Kidney (tissue), 14 donors: Measurements from ENCODE around the gene COL12A1. TPM values are rescaled to one million over a fixed set of nuclear protein-coding genes. Genes with fewer than 3 reads are reported as not detected.
A peak's percentile ranks its signal among the peaks of the same experiment; 100 is the strongest.

ENCODE experiments used
- DNase-seq, 5 donors: peaks; one replicate each; pipeline ENCODE4 v3.0.0-alpha.2; 2013 to 2020
- FAIRE-seq: peaks from 2 replicates; lab custom pipeline; 2012; peaks lifted over from hg19 to GRCh38; lab: Jason Lieb, UNC
- H3K27ac ChIP-seq, 2 donors: one replicate each; pipeline ENCODE4 v1.7.0; 2013; ENCODE audit warnings: low read depth in 2 of 2, low read length in 2 of 2, inconsistent platforms in 1 of 2
- H3K27me3 ChIP-seq: one replicate; pipeline ENCODE4 v1.7.1; 2013; ENCODE audit warnings: low read length, inconsistent platforms; ENCODE audit not compliant: control insufficient read depth, insufficient read depth
- H3K36me3 ChIP-seq, 3 donors: one replicate each; pipeline versions ENCODE4 v1.7.0 to v1.7.1; 2013; ENCODE audit warnings: low read length in 3 of 3, control low read depth in 1 of 3, inconsistent platforms in 1 of 3; ENCODE audit not compliant: insufficient read depth in 3 of 3, control insufficient read depth in 2 of 3
- H3K4me1 ChIP-seq, 3 donors: one replicate each; pipeline versions ENCODE4 v1.7.0 to v1.7.1; 2013; ENCODE audit warnings: low read length in 3 of 3, inconsistent platforms in 1 of 3, low read depth in 1 of 3; ENCODE audit not compliant: control insufficient read depth in 2 of 3, insufficient read depth in 2 of 3
- H3K4me3 ChIP-seq, 3 donors: one replicate each; pipeline versions ENCODE4 v1.7.0 to v1.8.1; 2013; ENCODE audit warnings: low read length in 3 of 3, control low read depth in 1 of 3, inconsistent platforms in 1 of 3
- H3K9ac ChIP-seq, 3 donors: one replicate each; pipeline versions ENCODE4 v1.7.0 to v1.7.1; 2013; ENCODE audit warnings: low read length in 3 of 3, control low read depth in 1 of 3, inconsistent platforms in 1 of 3
- H3K9me3 ChIP-seq, 3 donors: one replicate each; pipeline versions ENCODE4 v1.7.0 to v1.7.1; 2013; ENCODE audit warnings: low read length in 3 of 3, control low read depth in 1 of 3, inconsistent platforms in 1 of 3; ENCODE audit not compliant: control insufficient read depth in 2 of 3, insufficient read depth in 1 of 3
- CTCF ChIP-seq: IDR thresholded peaks from 3 replicates; pipeline ENCODE4 v1.5.1; 2012; ENCODE audit warnings: mild to moderate bottlenecking, moderate library complexity, borderline replicate concordance; ENCODE audit not compliant: insufficient read depth; ENCODE audit errors: extremely low read depth
- intact Hi-C: fragments of 100-400 bp; cut with DNase I; formaldehyde crosslinking; loops from one replicate; pipeline ENCODE4 v1.11.1; 2022
- polyA plus RNA-seq: library from polyadenylated mRNA; stranded (reverse); fragments of 350-450 nt; fragmentation: Illumina TruSeq; extraction: RNeasy Lipid Tissue Mini Kit (QIAGEN cat#74804); gene quantifications from one replicate; pipeline ENCODE4 v1.2.3, GENCODE V29; 2014; ENCODE audit warnings: low read depth, low replicate concordance; ENCODE audit not compliant: insufficient read depth
- total RNA-seq: library from RNA; stranded (reverse); fragmentation: NEBNext Ultra II Directional; extraction: Animal tissue kit (Norgen Biotek cat#: 25700); gene quantifications from one replicate; pipeline ENCODE4 v1.2.1, GENCODE V29; 2021
- donor health status: control.
- donor health status: control.
- donor health status: control.
- donor health status: control.
- donor health status: control.
- donor health status: DM: yes; HTN: yes; CAD: no.
- donor health status: Normal renal cell carcinoma (clear cell type).

The COL12A1 gene
- total and polyA plus RNA-seq, 2 donors from 2014 or later, result 12.3 to 28.3 TPM

GRCh38 chr6:75169689-75170586 lies 35.9 kb downstream of the COL12A1 start:
- intact Hi-C loops, result no loop called here
- DNase-seq, result no peak
- no peak for FAIRE-seq

GRCh38 chr6:75167851-75168250 lies 38.0 kb downstream of the COL12A1 start:
- DNase-seq (no peak), FAIRE-seq (no peak)
- H3K27me3 ChIP-seq, result no peaks in the 10 kb centered on the region
- H3K9ac ChIP-seq, result no peak overlapping the region
- peaks cover 0 to 2% (median 0%) of the 10 kb centered on the region in 3 donors for H3K36me3 ChIP-seq
- H3K9me3 ChIP-seq, result no peaks in the 10 kb centered on the region
- H3K4me3 ChIP-seq, result no peak overlapping the region
- intact Hi-C loops, result no loop called here
- TF ChIP-seq CTCF, result no peak
- H3K27ac ChIP-seq, result no peak overlapping the region
- H3K4me1 ChIP-seq, result no peaks in the 10 kb centered on the region

More at GRCh38 chr6:75169689-75170586, 35.9 kb downstream of the COL12A1 start:
- H3K4me3 ChIP-seq, result no peak overlapping the region
- H3K27me3 ChIP-seq, result no peaks in the 10 kb centered on the region
- H3K4me1 ChIP-seq, result no peaks in the 10 kb centered on the region
- H3K36me3 ChIP-seq, result peaks cover 0 to 2% (median 0%) of the 10 kb centered on the region in 3 donors
- H3K9me3 ChIP-seq, result no peaks in the 10 kb centered on the region
- no peak overlapping the region for H3K27ac ChIP-seq
- no peak for TF ChIP-seq CTCF
- H3K9ac ChIP-seq, result no peak overlapping the region

- H3K9me3 ChIP-seq, result no peaks in the 10 kb centered on the region
- H3K27ac ChIP-seq, result no peak overlapping the region
- TF ChIP-seq CTCF, result no peak
- intact Hi-C loops, result no loop called here
- no peaks in the 10 kb centered on the region for H3K27me3 ChIP-seq
- H3K36me3 ChIP-seq, result peaks cover 0 to 2% (median 0%) of the 10 kb centered on the region in 3 donors
- DNase-seq (peak in 2 of 5 donors; percentile 22 to 50), FAIRE-seq (no peak)
- no peaks in the 10 kb centered on the region for H3K4me1 ChIP-seq
- H3K9ac ChIP-seq, result no peak overlapping the region
- no peak overlapping the region for H3K4me3 ChIP-seq
Measured at GRCh38 chr6:75167325-75167724, 38.5 kb downstream of the COL12A1 start.
